ENCODE results near the gene WWOX.

The WWOX gene

DNA sequence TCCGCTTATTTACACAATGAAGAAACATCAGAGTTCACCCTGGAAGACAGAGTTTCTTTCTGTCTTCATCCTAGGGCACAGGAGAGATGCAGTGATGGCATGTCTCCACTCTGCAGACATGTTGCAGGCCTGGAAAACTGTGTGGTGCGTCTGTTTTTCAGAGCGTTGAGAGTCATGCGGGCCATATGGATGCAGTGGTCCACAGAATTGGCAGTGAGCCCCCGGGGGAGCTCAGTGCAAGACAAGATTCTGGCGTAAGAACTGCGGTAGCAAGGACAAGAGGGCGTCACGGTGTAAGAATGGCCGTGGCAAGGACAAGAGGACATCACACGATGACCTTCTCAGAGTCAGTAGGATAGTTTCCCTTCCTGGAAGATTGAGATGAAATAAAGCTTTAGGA lies 847.1 kb downstream of the WWOX start:
- Histone ChIP-seq H3K27me3 (no peaks in the 10 kb centered on the region), H3K4me3 (no peak overlapping the region), H3K27ac (no peak overlapping the region), H3K9me3 (no peaks in the 10 kb centered on the region), H3K36me3 (no peaks in the 10 kb centered on the region), H3K4me1 (no peaks in the 10 kb centered on the region)
- TF ChIP-seq CTCF (IDR thresholded peaks at IDR 0.05): no peak
- no peak for DNase-seq
- intact Hi-C loops (cut with DNase I; ENCODE audit: low total_unique reads): no loop called here

GRCh38 chr16:78950768-78951167 lies 851.3 kb downstream of the WWOX start:
- no peak for TF ChIP-seq CTCF (IDR thresholded peaks at IDR 0.05)
- Histone ChIP-seq H3K27me3 (no peaks in the 10 kb centered on the region), H3K9me3 (no peaks in the 10 kb centered on the region), H3K27ac (no peak overlapping the region), H3K36me3 (no peaks in the 10 kb centered on the region), H3K4me3 (no peak overlapping the region), H3K4me1 (no peaks in the 10 kb centered on the region)
- intact Hi-C loops (cut with DNase I; ENCODE audit: low total_unique reads): no loop called here
- no peak for DNase-seq

DNA sequence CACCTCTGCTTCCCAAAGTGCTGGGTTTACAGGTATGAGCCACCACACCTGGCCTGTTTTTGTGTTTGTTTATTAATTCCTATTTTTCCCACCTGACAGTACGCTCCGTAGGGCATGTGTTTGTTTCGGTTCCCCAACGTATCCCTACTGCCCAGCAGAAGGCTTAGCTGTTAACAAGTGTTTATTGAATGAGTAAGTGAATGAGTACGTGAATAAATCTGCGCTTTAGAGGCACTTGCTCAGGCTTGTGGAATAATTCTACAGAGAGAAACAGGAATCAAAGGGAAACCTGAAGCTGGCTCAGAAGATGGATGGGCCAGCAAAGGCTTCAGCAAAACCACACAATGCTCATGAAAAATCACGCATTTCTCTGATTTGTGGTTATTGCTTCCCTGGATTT lies 853.2 kb downstream of the WWOX start:
- H3K27ac ChIP-seq: no peak overlapping the region
- H3K4me3 ChIP-seq: no peak overlapping the region
- no peaks in the 10 kb centered on the region for H3K27me3 ChIP-seq
- no peaks in the 10 kb centered on the region for H3K36me3 ChIP-seq
- no peaks in the 10 kb centered on the region for H3K9me3 ChIP-seq
- no peak for TF ChIP-seq CTCF (IDR thresholded peaks at IDR 0.05)
- intact Hi-C loops (cut with DNase I; ENCODE audit: low total_unique reads): no loop called here
- H3K4me1 ChIP-seq: no peaks in the 10 kb centered on the region
- DNase-seq: no peak

GRCh38 chr16:78953526-78953925 lies 854.1 kb downstream of the WWOX start:
- H3K27ac ChIP-seq: no peak overlapping the region
- no peaks in the 10 kb centered on the region for H3K9me3 ChIP-seq
- H3K27me3 ChIP-seq: no peaks in the 10 kb centered on the region
- TF ChIP-seq CTCF (IDR thresholded peaks at IDR 0.05): no peak
- DNase-seq: no peak
- H3K4me3 ChIP-seq: no peak overlapping the region
- no peaks in the 10 kb centered on the region for H3K36me3 ChIP-seq
- intact Hi-C loops (cut with DNase I; ENCODE audit: low total_unique reads): no loop called here
- H3K4me1 ChIP-seq: no peaks in the 10 kb centered on the region

- no peak for TF ChIP-seq CTCF (IDR thresholded peaks at IDR 0.05)
- Histone ChIP-seq H3K27ac (no peak overlapping the region), H3K36me3 (no peaks in the 10 kb centered on the region), H3K27me3 (no peaks in the 10 kb centered on the region), H3K4me3 (no peak overlapping the region), H3K4me1 (no peaks in the 10 kb centered on the region), H3K9me3 (no peaks in the 10 kb centered on the region)
- DNase-seq: no peak
- intact Hi-C loops (cut with DNase I; ENCODE audit: low total_unique reads): no loop called here
Observed at GRCh38 chr16:78955206-78955605, 855.8 kb downstream of the WWOX start.

GRCh38 chr16:78956859-78957258 lies 857.4 kb downstream of the WWOX start:
- TF ChIP-seq CTCF (IDR thresholded peaks at IDR 0.05): no peak
- no peak for DNase-seq
- Histone ChIP-seq H3K4me1 (no peaks in the 10 kb centered on the region), H3K4me3 (no peak overlapping the region), H3K9me3 (no peaks in the 10 kb centered on the region), H3K27ac (no peak overlapping the region), H3K36me3 (no peaks in the 10 kb centered on the region), H3K27me3 (no peaks in the 10 kb centered on the region)
- intact Hi-C loops (cut with DNase I; ENCODE audit: low total_unique reads): no loop called here

All from tibial artery (tissue), 4 donors.